Activated naive CD4-positive, alpha-beta T cell treated with anti-CD3 and anti-CD28 coated beads, Interleukin-2, amount 10 ng/mL, durations not matched to agents 7 days and 5 days (primary cell): ENCODE data around the gene RABGAP1.

Experiments
- CTCF ChIA-PET: fragments of 350-600 bp; sonication (Branson Sonifier 250); formaldehyde crosslinking; loops from one replicate; lab custom pipeline; 2021; ENCODE audit warnings: antibody characterized with exemption; lab: Charles Lee
- DNase-seq: peaks from one replicate; pipeline ENCODE4 v3.0.0-alpha.2; 2020
- H3K27ac Mint-ChIP-seq: one replicate; pipeline ENCODE4 v1.8.0; 2021; ENCODE audit warnings: mild to moderate bottlenecking, moderate library complexity, mixed read lengths
- H3K27me3 Mint-ChIP-seq: one replicate; pipeline ENCODE4 v1.8.0; 2021; ENCODE audit warnings: mild to moderate bottlenecking, mixed read lengths
- H3K36me3 Mint-ChIP-seq: one replicate; pipeline ENCODE4 v1.8.0; 2021; ENCODE audit warnings: mixed read lengths
- H3K4me1 Mint-ChIP-seq: one replicate; pipeline ENCODE4 v1.8.0; 2021; ENCODE audit warnings: mixed read lengths
- H3K4me3 Mint-ChIP-seq: one replicate; pipeline ENCODE4 v1.8.0; 2021; ENCODE audit warnings: mild to moderate bottlenecking, moderate library complexity, mixed read lengths
- H3K9me3 Mint-ChIP-seq: one replicate; pipeline ENCODE4 v1.8.0; 2021; ENCODE audit warnings: mixed read lengths

Gene RABGAP1

GRCh38 chr9:123059472-123060220, 118.8 kb downstream of the RABGAP1 start:
- DNase-seq = no peak
- Mint-ChIP-seq H3K36me3 (no peaks in the 10 kb centered on the region), H3K4me3 (no peak overlapping the region), H3K4me1 (no peaks in the 10 kb centered on the region), H3K9me3 (no peaks in the 10 kb centered on the region), H3K27me3 (no peaks in the 10 kb centered on the region), H3K27ac (no peak overlapping the region)
- CTCF ChIA-PET = no interaction called here

GRCh38 chr9:123061216-123061615, 120.4 kb downstream of the RABGAP1 start:
- no peaks in the 10 kb centered on the region for H3K9me3 Mint-ChIP-seq
- CTCF ChIA-PET = no interaction called here
- H3K36me3 Mint-ChIP-seq = peaks cover 9% of the 10 kb centered on the region
- no peak overlapping the region for H3K4me3 Mint-ChIP-seq
- no peaks in the 10 kb centered on the region for H3K4me1 Mint-ChIP-seq
- DNase-seq = no peak
- no peak overlapping the region for H3K27ac Mint-ChIP-seq
- H3K27me3 Mint-ChIP-seq = no peaks in the 10 kb centered on the region

DNA sequence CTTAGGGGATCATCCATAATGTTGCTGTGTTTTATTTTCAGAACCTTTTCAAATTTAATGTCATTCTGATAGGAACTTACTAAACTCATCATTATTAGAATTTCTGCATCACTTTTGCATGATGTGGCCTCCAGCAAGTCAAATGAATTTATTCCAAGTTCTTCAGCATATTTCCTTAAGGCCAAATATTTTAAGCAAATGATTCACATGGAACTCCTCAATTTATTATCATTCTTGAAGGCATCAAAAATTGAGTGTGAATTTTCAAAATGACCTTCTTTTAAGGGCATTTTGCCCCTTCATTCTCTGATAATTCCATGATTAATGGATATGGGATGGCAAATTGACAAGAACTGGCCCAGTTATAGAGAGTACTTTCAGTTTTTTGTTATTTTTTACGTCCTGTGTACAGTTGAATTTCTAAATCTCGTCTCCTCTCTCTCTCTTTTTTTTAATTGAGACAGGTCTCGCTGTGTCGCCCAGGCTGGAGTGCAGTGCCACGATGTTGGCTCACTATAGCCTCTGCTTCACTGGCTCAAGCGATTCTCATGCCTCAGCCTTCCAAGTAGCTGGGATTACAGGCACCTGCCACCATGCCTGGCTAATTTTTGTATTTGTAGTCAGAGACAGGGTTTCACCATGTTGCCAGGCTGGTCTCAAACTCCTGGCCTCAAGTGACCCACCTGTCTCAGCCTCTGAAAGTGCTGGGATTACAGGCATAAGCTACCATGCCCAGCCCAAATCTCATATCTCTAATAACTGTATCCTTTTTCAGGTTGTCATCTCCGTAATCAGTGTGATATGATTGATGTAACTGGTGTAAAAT, 121.7 kb downstream of the RABGAP1 start:
- Mint-ChIP-seq H3K27ac (no peak overlapping the region), H3K27me3 (no peaks in the 10 kb centered on the region), H3K4me1 (no peaks in the 10 kb centered on the region), H3K4me3 (no peak overlapping the region), H3K36me3 (peaks cover 13% of the 10 kb centered on the region), H3K9me3 (no peaks in the 10 kb centered on the region)
- no peak for DNase-seq
- CTCF ChIA-PET = interaction anchor here (1.5 kb wide), 1 partner anchor 287 kb away, joined by 3 read pairs; no protein-coding TSS in a partner anchor

GRCh38 chr9:123063177-123063598, 122.4 kb downstream of the RABGAP1 start:
- no peaks in the 10 kb centered on the region for H3K4me1 Mint-ChIP-seq
- H3K4me3 Mint-ChIP-seq = no peak overlapping the region
- no peaks in the 10 kb centered on the region for H3K9me3 Mint-ChIP-seq
- CTCF ChIA-PET = interaction anchor here (1.5 kb wide), 1 partner anchor 287 kb away, joined by 3 read pairs; no protein-coding TSS in a partner anchor
- H3K36me3 Mint-ChIP-seq = peaks cover 13% of the 10 kb centered on the region
- H3K27ac Mint-ChIP-seq = no peak overlapping the region
- DNase-seq = no peak
- H3K27me3 Mint-ChIP-seq = no peaks in the 10 kb centered on the region

- no peaks in the 10 kb centered on the region for H3K4me1 Mint-ChIP-seq
- no peaks in the 10 kb centered on the region for H3K9me3 Mint-ChIP-seq
- CTCF ChIA-PET = interaction anchor here (1.0 to 1.5 kb wide), 2 partner anchors 14 to 286 kb away, joined by 3 read pairs; no protein-coding TSS in a partner anchor
- H3K27me3 Mint-ChIP-seq = no peaks in the 10 kb centered on the region
- H3K36me3 Mint-ChIP-seq = peaks cover 13% of the 10 kb centered on the region
- DNase-seq = no peak
- no peak overlapping the region for H3K4me3 Mint-ChIP-seq
- H3K27ac Mint-ChIP-seq = no peak overlapping the region
Observed at GRCh38 chr9:123063896-123064295, 123.1 kb downstream of the RABGAP1 start.

- no peaks in the 10 kb centered on the region for H3K27me3 Mint-ChIP-seq
- H3K9me3 Mint-ChIP-seq = no peaks in the 10 kb centered on the region
- no peak for DNase-seq
- H3K4me3 Mint-ChIP-seq = no peak overlapping the region
- H3K4me1 Mint-ChIP-seq = no peaks in the 10 kb centered on the region
- CTCF ChIA-PET = no interaction called here
- no peak overlapping the region for H3K27ac Mint-ChIP-seq
- H3K36me3 Mint-ChIP-seq = peaks cover 13% of the 10 kb centered on the region
Observed at GRCh38 chr9:123064716-123065115, 123.9 kb downstream of the RABGAP1 start.

DNA sequence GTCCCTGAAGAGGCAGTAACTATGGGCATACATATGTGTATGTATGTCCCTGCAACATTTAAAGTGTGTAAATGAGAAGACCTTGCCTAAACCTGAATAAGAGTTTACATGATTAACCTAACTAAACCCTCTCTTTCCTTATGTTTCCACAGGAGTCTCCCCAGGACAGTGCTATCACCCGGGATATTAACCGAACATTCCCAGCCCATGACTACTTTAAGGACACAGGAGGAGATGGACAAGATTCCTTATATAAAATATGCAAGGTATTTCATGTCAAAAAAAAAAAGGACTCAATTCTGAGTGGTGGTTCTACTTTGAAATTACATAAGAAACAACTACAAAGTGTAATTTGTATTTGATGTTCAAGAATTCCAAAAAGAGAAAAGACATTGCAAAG, 124.4 kb downstream of the RABGAP1 start:
- CTCF ChIA-PET = no interaction called here

DNA sequence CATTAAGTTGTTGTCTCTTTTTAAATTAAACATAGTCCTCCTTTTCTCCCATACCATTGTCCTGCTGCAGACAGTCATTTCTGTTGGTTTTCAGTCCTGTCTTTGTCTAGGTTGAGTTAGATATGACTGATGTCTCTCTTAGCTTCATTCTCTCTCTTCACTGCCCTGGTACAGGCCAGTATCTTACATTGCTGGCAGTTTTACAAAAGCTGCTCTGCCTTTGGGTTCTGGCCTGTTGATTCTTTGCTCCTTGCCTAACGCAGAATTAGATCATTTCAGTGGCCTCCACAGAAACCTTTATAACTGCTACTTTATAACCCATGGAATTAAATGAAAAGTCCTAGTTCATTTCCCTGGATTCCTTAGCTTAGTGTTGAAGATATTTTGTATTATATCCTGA, 126.3 kb downstream of the RABGAP1 start:
- no peak for DNase-seq
- H3K9me3 Mint-ChIP-seq = no peaks in the 10 kb centered on the region
- no peaks in the 10 kb centered on the region for H3K4me1 Mint-ChIP-seq
- CTCF ChIA-PET = no interaction called here
- no peak overlapping the region for H3K27ac Mint-ChIP-seq
- no peaks in the 10 kb centered on the region for H3K27me3 Mint-ChIP-seq
- H3K4me3 Mint-ChIP-seq = no peak overlapping the region
- peaks cover 20% of the 10 kb centered on the region for H3K36me3 Mint-ChIP-seq

More for the DNA sequence above, 124.4 kb downstream of the RABGAP1 start:
- no peak overlapping the region for H3K27ac Mint-ChIP-seq
- DNase-seq = no peak
- H3K36me3 Mint-ChIP-seq = peaks cover 13% of the 10 kb centered on the region
- no peaks in the 10 kb centered on the region for H3K4me1 Mint-ChIP-seq
- no peaks in the 10 kb centered on the region for H3K27me3 Mint-ChIP-seq
- no peak overlapping the region for H3K4me3 Mint-ChIP-seq
- no peaks in the 10 kb centered on the region for H3K9me3 Mint-ChIP-seq

DNA sequence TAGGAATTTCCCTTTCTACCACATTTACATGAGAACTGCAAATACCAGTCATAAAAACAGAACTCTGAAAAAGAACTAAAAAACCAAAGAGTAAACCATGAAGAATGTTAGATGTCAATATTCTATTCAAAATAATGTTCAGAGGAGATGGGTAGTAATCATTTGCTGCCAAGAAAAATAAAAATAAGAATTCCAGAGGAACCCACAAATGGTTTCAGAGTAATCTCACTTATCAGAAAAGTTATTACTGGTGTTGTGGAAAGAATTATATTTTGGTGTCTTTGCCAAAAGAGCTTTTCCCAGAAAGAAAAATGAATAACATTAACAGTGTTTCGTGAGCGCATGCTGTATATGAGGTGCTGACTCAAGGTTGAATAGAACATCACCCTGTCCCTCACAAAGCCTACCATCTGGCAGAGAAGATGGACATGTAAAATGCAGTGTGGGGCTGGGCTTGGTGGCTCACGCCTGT, 128.2 kb downstream of the RABGAP1 start:
- Mint-ChIP-seq H3K4me3 (no peak overlapping the region), H3K4me1 (no peaks in the 10 kb centered on the region), H3K9me3 (no peaks in the 10 kb centered on the region), H3K27ac (no peak overlapping the region), H3K36me3 (peaks cover 20% of the 10 kb centered on the region), H3K27me3 (no peaks in the 10 kb centered on the region)
- CTCF ChIA-PET = interaction anchor here (0.6 to 1.1 kb wide), 2 partner anchors 11 to 656 kb away, joined by 3 read pairs; no protein-coding TSS in a partner anchor
- no peak for DNase-seq

DNA sequence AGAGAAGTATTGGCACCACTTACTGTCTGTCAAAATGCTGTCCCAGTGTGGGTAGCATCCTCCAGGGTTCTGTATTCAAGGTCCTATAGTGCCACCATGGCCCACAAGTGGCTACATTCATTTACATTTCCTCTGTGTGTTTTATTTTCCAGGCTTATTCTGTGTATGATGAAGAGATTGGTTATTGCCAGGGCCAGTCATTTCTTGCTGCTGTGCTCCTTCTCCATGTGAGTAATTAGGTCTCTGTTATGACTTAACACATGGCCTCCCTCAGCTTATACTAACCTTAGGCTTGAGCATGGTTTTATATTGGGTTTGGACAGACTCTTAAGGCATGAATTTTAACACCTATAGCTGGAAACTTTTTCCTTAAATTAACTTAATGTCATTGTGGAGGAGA, 129.4 kb downstream of the RABGAP1 start:
- CTCF ChIA-PET = interaction anchor here (1.0 kb wide), 1 partner anchor 23 kb away, joined by 3 read pairs; no protein-coding TSS in a partner anchor
- peaks cover 21% of the 10 kb centered on the region for H3K36me3 Mint-ChIP-seq
- no peaks in the 10 kb centered on the region for H3K9me3 Mint-ChIP-seq
- H3K4me1 Mint-ChIP-seq = no peaks in the 10 kb centered on the region
- DNase-seq = no peak
- no peak overlapping the region for H3K4me3 Mint-ChIP-seq
- no peaks in the 10 kb centered on the region for H3K27me3 Mint-ChIP-seq
- H3K27ac Mint-ChIP-seq = no peak overlapping the region

DNA sequence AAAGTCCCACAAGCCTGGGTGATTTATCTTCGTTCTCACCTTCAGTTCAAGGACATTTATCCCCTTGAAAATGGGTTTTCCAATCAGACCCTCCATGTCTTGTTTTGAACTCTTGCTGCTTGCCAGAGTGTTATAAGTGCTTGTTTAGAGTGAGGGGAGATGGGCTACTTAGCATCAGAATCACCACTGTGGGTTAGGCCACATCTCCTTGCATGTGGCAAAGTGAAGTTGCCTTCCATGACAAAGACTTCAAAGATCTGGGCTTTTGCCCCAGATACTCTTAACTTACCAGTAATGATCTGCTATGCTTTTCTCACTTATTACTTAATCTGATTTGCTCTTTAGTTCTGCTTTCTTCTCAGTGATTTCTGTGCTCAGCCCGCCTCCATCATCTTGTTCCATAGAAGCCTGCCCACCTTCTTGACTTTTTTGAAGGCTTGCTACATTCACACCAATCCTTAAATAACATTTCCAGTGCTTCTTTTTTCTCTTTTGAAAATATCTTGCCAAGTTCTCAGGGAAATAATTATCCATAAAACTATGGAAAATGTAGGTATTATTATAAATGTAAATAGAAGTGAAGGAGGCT, 131.7 kb downstream of the RABGAP1 start:
- Mint-ChIP-seq H3K27ac (no peak overlapping the region), H3K4me3 (no peak overlapping the region), H3K27me3 (no peaks in the 10 kb centered on the region), H3K36me3 (peaks cover 11% of the 10 kb centered on the region), H3K9me3 (no peaks in the 10 kb centered on the region), H3K4me1 (no peaks in the 10 kb centered on the region)
- DNase-seq = no peak
- CTCF ChIA-PET = interaction anchor here (1.4 kb wide), 1 partner anchor 277 kb away, joined by 3 read pairs; no protein-coding TSS in a partner anchor

- CTCF ChIA-PET = interaction anchor here (1.4 kb wide), 1 partner anchor 276 kb away, joined by 3 read pairs; no protein-coding TSS in a partner anchor
- Mint-ChIP-seq H3K4me3 (no peak overlapping the region), H3K4me1 (no peaks in the 10 kb centered on the region), H3K9me3 (no peaks in the 10 kb centered on the region), H3K27me3 (no peaks in the 10 kb centered on the region), H3K36me3 (peaks cover 11% of the 10 kb centered on the region), H3K27ac (no peak overlapping the region)
- DNase-seq = no peak
Observed at GRCh38 chr9:123073441-123073840, 132.6 kb downstream of the RABGAP1 start.

- CTCF ChIA-PET = interaction anchor here (1.6 kb wide), 1 partner anchor 276 kb away, joined by 4 read pairs; no protein-coding TSS in a partner anchor
- Mint-ChIP-seq H3K4me3 (no peak overlapping the region), H3K9me3 (no peaks in the 10 kb centered on the region), H3K36me3 (peaks cover 13% of the 10 kb centered on the region), H3K4me1 (no peaks in the 10 kb centered on the region), H3K27ac (no peak overlapping the region), H3K27me3 (no peaks in the 10 kb centered on the region)
- no peak for DNase-seq
Observed at GRCh38 chr9:123073991-123074422, 133.2 kb downstream of the RABGAP1 start.

- H3K4me1 Mint-ChIP-seq = no peaks in the 10 kb centered on the region
- no peak overlapping the region for H3K4me3 Mint-ChIP-seq
- no peak for DNase-seq
- H3K27ac Mint-ChIP-seq = no peak overlapping the region
- H3K9me3 Mint-ChIP-seq = no peaks in the 10 kb centered on the region
- H3K36me3 Mint-ChIP-seq = peaks cover 13% of the 10 kb centered on the region
- H3K27me3 Mint-ChIP-seq = no peaks in the 10 kb centered on the region
- CTCF ChIA-PET = interaction anchor here (1.6 kb wide), 1 partner anchor 275 kb away, joined by 4 read pairs; no protein-coding TSS in a partner anchor
Observed at GRCh38 chr9:123074628-123075027, 133.8 kb downstream of the RABGAP1 start.
